K562 (cell line): ENCODE measurements around the gene ANK3. TPM values are rescaled to one million over a fixed set of nuclear protein-coding genes. Genes with fewer than 3 reads are reported as not detected.

ENCODE experiments used
- CREB1 ChIP-seq, 2 experiments: sonication (generic) in 1 of 2; formaldehyde crosslinking in 1 of 2; IDR thresholded peaks; 2 replicates each; pipeline versions ENCODE4 v1.6.1 to v1.8.0; 2012 to 2022; ENCODE audit warnings: inconsistent platforms in 1 of 2, mild to moderate bottlenecking in 1 of 2, missing genetic modification reagents in 1 of 2, moderate library complexity in 1 of 2
- CTBP1 ChIP-seq: fragments of 450-650 bp; IDR thresholded peaks from 2 replicates; pipeline ENCODE4 v1.6.1; 2016; ENCODE audit warnings: borderline replicate concordance
- FOXA3 ChIP-seq, 2 experiments: fragments of 450-650 bp in 1 of 2; sonication (generic) in 1 of 2; formaldehyde crosslinking; IDR thresholded peaks in 1 of 2; conservative IDR thresholded peaks in 1 of 2; 2 replicates each; pipeline versions ENCODE4 v1.4.0 to v1.8.0; 2020 to 2022; ENCODE audit warnings: mild to moderate bottlenecking in 2 of 2, missing genetic modification reagents in 1 of 2
- IRF2 ChIP-seq: sonication (generic); formaldehyde crosslinking; IDR thresholded peaks from 2 replicates; pipeline ENCODE4 v1.8.1; 2022; ENCODE audit warnings: mild to moderate bottlenecking, missing genetic modification reagents
- LEF1 ChIP-seq: fragments of 450-650 bp; IDR thresholded peaks from 2 replicates; pipeline ENCODE4 v1.6.1; 2016; ENCODE audit warnings: mild to moderate bottlenecking
- MYNN ChIP-seq, 2 experiments: sonication (generic); formaldehyde crosslinking in 1 of 2; IDR thresholded peaks; 2 replicates each; pipeline versions ENCODE4 v1.5.0 to v1.6.1; 2016 to 2020; ENCODE audit warnings: antibody characterized with exemption in 1 of 2, missing genetic modification reagents in 1 of 2
- NFATC3 ChIP-seq: fragments of 450-650 bp; IDR thresholded peaks from 2 replicates; pipeline ENCODE4 v1.6.1; 2017; ENCODE audit warnings: mild to moderate bottlenecking
- NFYB ChIP-seq: IDR thresholded peaks from 2 replicates; pipeline ENCODE4 v1.6.1; 2011; ENCODE audit warnings: mild to moderate bottlenecking, moderate library complexity; ENCODE audit not compliant: insufficient read length; ENCODE audit errors: extremely low read depth
- POLR2AphosphoS5 ChIP-seq: IDR thresholded peaks from 2 replicates; pipeline ENCODE4 v1.6.1; 2011; ENCODE audit warnings: mild to moderate bottlenecking, low read depth, low read length, moderate library complexity; ENCODE audit not compliant: control insufficient read depth, insufficient read depth
- PTRF ChIP-seq: fragments of 450-650 bp; IDR thresholded peaks from 2 replicates; pipeline ENCODE4 v1.6.1; 2016; ENCODE audit warnings: mild to moderate bottlenecking, missing genetic modification characterization, missing compliant biosample characterization
- PURB ChIP-seq: sonication (generic); formaldehyde crosslinking; IDR thresholded peaks from 2 replicates; pipeline ENCODE4 v1.9.0; 2021; ENCODE audit warnings: low read depth, mild to moderate bottlenecking, missing genetic modification reagents
- SAFB ChIP-seq: fragments of 200-400 bp; formaldehyde crosslinking; IDR thresholded peaks from 2 replicates; pipeline ENCODE4 v1.6.1; 2017; ENCODE audit warnings: low read depth, low read length, borderline replicate concordance
- SMC3 ChIP-seq: conservative IDR thresholded peaks from 2 replicates; pipeline ENCODE4 v1.6.1; 2011; ENCODE audit warnings: low read depth, low read length, improper control_type of control experiment; ENCODE audit not compliant: insufficient read depth
- SOX6 ChIP-seq: fragments of 450-650 bp; IDR thresholded peaks from 2 replicates; pipeline ENCODE4 v1.6.1; 2014; ENCODE audit warnings: mild to moderate bottlenecking
- SREBF1 ChIP-seq: fragments of 150-350 bp; IDR thresholded peaks from 2 replicates; pipeline ENCODE4 v1.6.1; 2014; ENCODE audit warnings: antibody characterized with exemption, low read depth, low read length, borderline replicate concordance
- TAL1 ChIP-seq: fragments of 450-650 bp; IDR thresholded peaks from 2 replicates; pipeline ENCODE4 v1.6.1; 2016; ENCODE audit warnings: mild to moderate bottlenecking
- TEAD4 ChIP-seq, 2 experiments: sonication (generic) in 1 of 2; formaldehyde crosslinking in 1 of 2; IDR thresholded peaks; 2 replicates each; pipeline versions ENCODE4 v1.6.1 to v1.8.0; 2012 to 2022; ENCODE audit warnings: borderline replicate concordance in 1 of 2, inconsistent platforms in 1 of 2, low read length in 1 of 2, mild to moderate bottlenecking in 1 of 2, missing genetic modification reagents in 1 of 2
- ZNF384 ChIP-seq: IDR thresholded peaks from 2 replicates; pipeline ENCODE4 v1.6.1; 2012; ENCODE audit warnings: low read depth, low read length, improper control_type of control experiment
- ZNF518B ChIP-seq: fragments of 250-450 bp; sonication (Bioruptor Pico); IDR thresholded peaks from 2 replicates; pipeline ENCODE4 v1.5.0; 2021; ENCODE audit warnings: mild to moderate bottlenecking, moderate library complexity
- ZNF766 ChIP-seq: fragments of 200-800 bp; sonication (Bioruptor generic); conservative IDR thresholded peaks from 2 replicates; pipeline ENCODE4 v1.6.1; 2016; ENCODE audit warnings: missing genetic modification characterization, missing compliant biosample characterization
- ZNF785 ChIP-seq: fragments of 250-450 bp; sonication (Bioruptor Pico); IDR thresholded peaks from 2 replicates; pipeline ENCODE4 v1.4.0; 2020; ENCODE audit warnings: mild to moderate bottlenecking
- ZNF79 ChIP-seq: fragments of 250-450 bp; sonication (Bioruptor Pico); IDR thresholded peaks from 2 replicates; pipeline ENCODE4 v1.4.0; 2020; ENCODE audit warnings: low read depth, mild to moderate bottlenecking, moderate library complexity
- polyA plus RNA-seq, 8 experiments: library from polyadenylated mRNA; depleted of rRNA in 4 of 8; stranded (reverse) in 5 of 8; unstranded in 3 of 8; fragments of >200 nt; fragmentation: Nextera tagmentation in 2 of 8; fragmentation: Illumina TruSeq in 1 of 8; extraction: Ambion mirVana in 2 of 8; extraction: Trizol in 1 of 8; gene quantifications; 2 replicates each; pipeline versions ENCODE4 v1.2.1 to v1.2.3, GENCODE V29; 2011 to 2014; ENCODE audit warnings: inconsistent platforms in 1 of 8, missing spikeins in 1 of 8
- total RNA-seq, 7 experiments: library from RNA; depleted of rRNA in 6 of 7; stranded (reverse); fragments of >200 nt in 6 of 7; fragmentation: Illumina TruSeq in 2 of 7; extraction: Trizol in 2 of 7; gene quantifications; 2 replicates each; pipeline versions ENCODE4 v1.2.1 to v1.2.3, GENCODE V29; 2011 to 2021; ENCODE audit warnings: low replicate concordance in 1 of 7
- TF ChIP-seq, protein P1 (sequence below), 3 experiments: IDR thresholded peaks in 2 of 3; conservative IDR thresholded peaks in 1 of 3; 2 replicates each; pipeline ENCODE4 v1.5.1; 2011 to 2012; ENCODE audit warnings: low read length in 3 of 3, mild to moderate bottlenecking in 3 of 3, control low read depth in 2 of 3, improper control_type of control experiment in 1 of 3, inconsistent platforms in 1 of 3, low read depth in 1 of 3, mixed read lengths in 1 of 3, moderate library complexity in 1 of 3; ENCODE audit not compliant: insufficient read depth in 2 of 3

Gene ANK3
- total and polyA plus RNA-seq, 9 of the 15 experiments (the other 6 are each of a cell fraction or from before 2014, with no cell fraction given), result 10.0 to 32.3 (median 17.9) TPM

GRCh38 chr10:60429084-60429849 lies 39.6 kb upstream of the ANK3 start (continued):
- TF ChIP-seq ZNF518B (CRISPR knock-in tag), result no peak
- 0 out of 2 replicates have a peak, but pooled peaks have one; percentile 0 for TF ChIP-seq ZNF766 (CRISPR knock-in tag)
- TF ChIP-seq, protein P1, sequence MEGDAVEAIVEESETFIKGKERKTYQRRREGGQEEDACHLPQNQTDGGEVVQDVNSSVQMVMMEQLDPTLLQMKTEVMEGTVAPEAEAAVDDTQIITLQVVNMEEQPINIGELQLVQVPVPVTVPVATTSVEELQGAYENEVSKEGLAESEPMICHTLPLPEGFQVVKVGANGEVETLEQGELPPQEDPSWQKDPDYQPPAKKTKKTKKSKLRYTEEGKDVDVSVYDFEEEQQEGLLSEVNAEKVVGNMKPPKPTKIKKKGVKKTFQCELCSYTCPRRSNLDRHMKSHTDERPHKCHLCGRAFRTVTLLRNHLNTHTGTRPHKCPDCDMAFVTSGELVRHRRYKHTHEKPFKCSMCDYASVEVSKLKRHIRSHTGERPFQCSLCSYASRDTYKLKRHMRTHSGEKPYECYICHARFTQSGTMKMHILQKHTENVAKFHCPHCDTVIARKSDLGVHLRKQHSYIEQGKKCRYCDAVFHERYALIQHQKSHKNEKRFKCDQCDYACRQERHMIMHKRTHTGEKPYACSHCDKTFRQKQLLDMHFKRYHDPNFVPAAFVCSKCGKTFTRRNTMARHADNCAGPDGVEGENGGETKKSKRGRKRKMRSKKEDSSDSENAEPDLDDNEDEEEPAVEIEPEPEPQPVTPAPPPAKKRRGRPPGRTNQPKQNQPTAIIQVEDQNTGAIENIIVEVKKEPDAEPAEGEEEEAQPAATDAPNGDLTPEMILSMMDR (IDR thresholded peaks at IDR 0.05 in 2 of 3, conservative IDR thresholded peaks at IDR 0.05 in 1 of 3; ENCODE audit: insufficient read depth in 2 of 3, low read depth in 1 of 3, low read length in 3 of 3), result no peak
- no peak for TF ChIP-seq PTRF (tag)
- peak; percentile 74; the same call in 1 of the 2 replicates for TF ChIP-seq SOX6
- TF ChIP-seq FOXA3 (CRISPR knock-in tag; conservative IDR thresholded peaks at IDR 0.05 in 1 of 2, IDR thresholded peaks at IDR 0.05 in 1 of 2), result no peak
- TF ChIP-seq PURB, result no peak
- TF ChIP-seq SREBF1, result no peak
- TF ChIP-seq CREB1 (IDR thresholded peaks at IDR 0.05), result no peak
- no peak for TF ChIP-seq CREB1 (CRISPR knock-in tag; IDR thresholded peaks at IDR 0.05)
- TF ChIP-seq POLR2AphosphoS5, result no peak
- no peak for TF ChIP-seq IRF2 (CRISPR knock-in tag)
- no peak for TF ChIP-seq ZNF384
- peak; percentile 45; the same call in 1 of the 2 replicates for TF ChIP-seq CTBP1
- no peak for TF ChIP-seq ZNF79 (CRISPR knock-in tag)
- TF ChIP-seq NFATC3, result no peak
- no peak for TF ChIP-seq SAFB
- no peak for TF ChIP-seq ZNF785 (CRISPR knock-in tag)
- TF ChIP-seq SMC3, result no peak
- TF ChIP-seq LEF1, result 0 out of 2 replicates have a peak, but pooled peaks have one; percentile 17
- TF ChIP-seq NFYB, result no peak
- TF ChIP-seq MYNN (IDR thresholded peaks at IDR 0.05), result no peak
- TF ChIP-seq MYNN (CRISPR knock-in tag; IDR thresholded peaks at IDR 0.05), result no peak
- peak; percentile 59; the same call in 1 of the 2 replicates for TF ChIP-seq TEAD4 (IDR thresholded peaks at IDR 0.05; ENCODE audit: low read length)
- no peak for TF ChIP-seq TEAD4 (CRISPR knock-in tag; IDR thresholded peaks at IDR 0.05; ENCODE audit: borderline replicate concordance)
- peak; percentile 52; the same call in 1 of the 2 replicates for TF ChIP-seq TAL1
